HG03108 (cell line): Measurements from ENCODE around the gene CEP170.
"Not testable (repeated sequence)": the region's sequence is repeated elsewhere in the genome, so short reads cannot be mapped to it uniquely, and the experiment has no call there.

Source experiments
- ATAC-seq: cut with Tn5 transposase; IDR thresholded peaks from one replicate; pipeline ENCODE4 v1.9.1; 2021; ENCODE audit warnings: moderate library complexity; ENCODE audit not compliant: unreplicated experiment

The CEP170 gene

DNA sequence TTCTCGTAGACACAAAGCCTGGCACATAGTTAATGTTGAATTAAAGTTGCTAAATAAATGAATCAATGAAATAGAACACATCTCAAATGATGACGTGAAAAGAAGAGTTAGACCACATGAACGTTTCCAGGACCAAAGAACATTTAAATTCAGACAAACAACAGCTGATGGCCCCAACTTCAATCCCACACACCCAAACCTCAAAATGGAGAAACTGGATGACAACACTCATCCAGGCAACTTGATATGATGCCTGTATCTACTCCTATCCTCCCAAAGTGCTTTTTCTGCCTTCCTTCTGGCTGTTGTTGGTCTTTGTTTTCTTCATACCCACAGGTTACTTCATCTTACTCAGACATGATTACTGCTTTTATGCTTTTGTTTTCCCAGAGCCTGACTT lies 71.9 kb downstream of the CEP170 start:
- ATAC-seq, result not testable (repeated sequence)

DNA sequence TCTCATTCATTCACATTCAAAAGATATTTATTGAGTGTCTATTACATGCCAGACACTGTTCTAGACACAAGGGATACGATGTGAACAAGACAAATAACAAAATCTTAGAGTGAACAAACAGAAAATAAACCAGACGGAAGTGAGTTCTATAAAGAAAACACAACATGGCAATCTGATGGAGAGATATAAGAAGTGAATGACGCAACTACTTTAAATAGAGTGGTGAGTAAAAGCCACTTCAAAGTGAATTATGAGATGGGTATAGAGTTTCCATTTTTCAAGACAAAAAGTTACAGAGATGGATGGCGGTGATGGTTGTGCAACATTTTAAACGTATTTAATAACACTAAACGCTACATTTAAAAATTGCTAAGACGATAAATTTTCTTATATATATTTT lies 75.4 kb downstream of the CEP170 start:
- ATAC-seq, result no peak

DNA sequence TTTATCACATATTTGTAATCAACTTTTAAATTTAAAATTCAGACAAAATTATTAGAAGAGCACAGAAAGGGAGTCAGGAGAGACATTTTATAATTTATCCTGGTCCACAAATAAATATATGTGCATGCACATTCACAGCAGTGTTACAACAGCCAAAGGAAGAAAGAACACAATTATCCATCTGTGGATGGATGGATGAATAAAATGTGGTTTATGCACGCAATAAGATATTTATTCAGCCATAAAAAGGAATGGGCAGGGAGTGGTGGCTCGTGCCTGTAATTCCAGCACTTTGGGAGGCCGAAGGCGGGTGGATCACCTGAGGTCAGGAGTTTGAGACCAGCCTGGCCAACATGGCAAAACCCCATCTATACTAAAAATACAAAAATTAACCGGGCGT lies 77.3 kb downstream of the CEP170 start:
- ATAC-seq, result not testable (repeated sequence)

DNA sequence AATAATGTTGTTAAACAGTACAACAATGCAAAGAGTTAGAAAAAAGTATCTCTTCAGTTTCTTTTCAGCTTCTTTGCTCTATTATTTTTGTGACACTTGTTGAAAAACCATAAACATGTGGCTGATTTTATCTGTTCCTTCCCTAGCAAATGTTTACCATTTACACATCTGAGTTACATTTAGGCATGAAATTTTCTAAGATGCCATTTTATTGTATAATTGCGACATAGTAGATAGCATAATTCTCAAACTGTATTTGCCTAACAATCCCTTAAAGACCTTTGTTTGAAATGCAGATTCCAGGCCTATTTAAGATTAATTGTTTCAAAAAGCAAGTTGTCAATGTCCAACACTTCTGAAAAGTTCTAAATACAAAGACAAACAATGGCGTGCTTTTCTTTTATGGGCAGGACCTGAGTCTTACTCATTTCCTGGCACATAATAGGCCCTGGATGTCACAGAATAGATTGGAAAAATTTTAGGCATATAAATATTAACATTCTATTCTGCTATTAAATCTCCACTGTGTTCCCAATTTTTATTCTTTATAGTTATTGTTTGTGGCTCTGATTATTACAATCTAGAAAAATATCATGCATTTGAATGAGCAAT lies 81.2 kb downstream of the CEP170 start:
- not testable (repeated sequence) for ATAC-seq

DNA sequence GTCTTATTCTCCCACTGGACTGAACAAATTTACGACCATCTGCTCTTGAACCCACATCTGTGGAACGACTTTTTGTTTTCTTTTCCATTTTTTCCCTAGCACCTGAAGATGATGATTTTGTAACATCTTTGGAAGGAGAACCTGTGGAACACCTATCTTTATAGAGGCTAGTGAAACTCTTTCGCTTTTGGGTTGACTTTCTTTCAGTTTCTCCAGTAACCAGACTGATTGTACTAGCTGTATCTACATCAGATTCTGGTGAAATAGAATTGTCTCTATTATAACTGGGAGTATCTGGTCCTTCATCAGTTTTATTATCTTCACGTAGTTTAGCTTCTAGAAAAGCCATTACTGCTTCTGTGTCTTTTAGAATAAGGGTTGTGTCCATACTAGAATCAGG lies 90.2 kb downstream of the CEP170 start:
- ATAC-seq, result not testable (repeated sequence)

DNA sequence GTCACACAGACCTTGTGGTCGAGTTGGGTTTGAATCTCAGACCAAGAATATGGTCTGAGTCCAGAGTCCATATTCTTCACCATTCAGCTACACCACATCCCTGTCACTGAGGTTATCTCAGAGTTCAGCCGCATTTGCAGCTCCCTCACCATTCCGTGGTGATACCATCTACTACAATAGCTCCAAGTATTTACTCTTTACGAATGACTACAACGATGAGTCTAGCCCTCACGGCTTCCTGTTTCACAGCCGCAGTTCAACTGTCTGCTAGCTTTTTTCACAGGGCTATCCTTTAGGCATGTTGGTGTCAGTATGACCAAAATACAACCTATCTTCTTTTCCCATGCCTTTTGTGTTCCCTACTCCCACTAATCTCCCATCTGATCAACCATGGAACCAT lies 104.2 kb downstream of the CEP170 start:
- ATAC-seq, result not testable (repeated sequence)

DNA sequence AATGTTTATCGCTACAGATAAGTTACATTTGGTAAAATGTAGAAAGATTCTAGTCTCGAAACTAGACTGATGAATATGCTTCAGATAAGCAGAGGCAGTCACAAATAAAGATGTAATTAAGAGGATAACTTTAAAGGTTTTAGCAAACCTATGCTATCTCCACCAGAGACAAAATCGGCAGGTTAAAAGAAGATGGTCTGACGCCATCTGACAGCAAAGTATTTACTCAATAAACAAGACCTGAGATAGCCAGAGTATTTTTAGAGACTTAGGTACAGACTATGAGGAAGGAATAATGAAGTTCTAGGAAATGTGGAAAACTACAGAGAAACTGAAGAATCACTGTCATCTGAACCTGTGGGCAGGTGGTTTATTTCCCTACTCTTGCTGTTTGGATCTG lies 106.0 kb downstream of the CEP170 start:
- not testable (repeated sequence) for ATAC-seq

DNA sequence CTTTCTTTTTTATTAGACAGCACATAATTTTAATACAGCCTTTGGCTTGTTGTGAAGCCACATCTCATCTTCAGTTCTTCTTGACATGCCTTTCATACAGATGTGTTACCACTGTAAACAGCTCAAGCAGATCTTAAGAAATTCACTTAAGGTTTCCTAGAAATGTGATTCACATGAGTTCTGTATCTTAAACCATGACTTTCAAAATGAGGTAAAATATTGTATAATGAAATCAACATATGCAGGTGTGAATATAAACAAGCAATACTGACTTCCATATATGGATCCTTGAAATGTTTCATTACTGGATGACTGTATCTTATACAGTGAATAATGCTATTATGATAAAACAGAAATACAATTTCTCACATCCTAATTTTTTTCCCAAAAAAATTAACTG lies 107.7 kb downstream of the CEP170 start:
- not testable (repeated sequence) for ATAC-seq

DNA sequence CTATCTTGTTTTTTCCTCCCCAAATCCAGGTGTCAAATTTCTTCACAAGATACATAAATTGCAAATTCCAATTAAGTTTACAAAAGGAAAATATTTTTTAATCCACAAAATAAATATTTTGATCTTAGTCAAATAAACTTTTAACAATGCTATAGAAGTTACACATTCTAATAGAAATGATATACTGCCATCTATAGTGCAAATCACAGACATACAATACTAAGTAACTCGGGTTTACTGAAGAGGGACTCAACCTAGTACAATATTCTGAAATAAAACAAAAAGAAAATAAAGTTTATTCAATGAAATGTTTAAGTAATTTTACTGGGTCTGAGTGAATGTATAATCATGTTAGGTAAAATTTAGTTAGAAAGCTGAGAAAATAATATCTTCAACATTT lies 114.6 kb downstream of the CEP170 start:
- not testable (repeated sequence) for ATAC-seq

DNA sequence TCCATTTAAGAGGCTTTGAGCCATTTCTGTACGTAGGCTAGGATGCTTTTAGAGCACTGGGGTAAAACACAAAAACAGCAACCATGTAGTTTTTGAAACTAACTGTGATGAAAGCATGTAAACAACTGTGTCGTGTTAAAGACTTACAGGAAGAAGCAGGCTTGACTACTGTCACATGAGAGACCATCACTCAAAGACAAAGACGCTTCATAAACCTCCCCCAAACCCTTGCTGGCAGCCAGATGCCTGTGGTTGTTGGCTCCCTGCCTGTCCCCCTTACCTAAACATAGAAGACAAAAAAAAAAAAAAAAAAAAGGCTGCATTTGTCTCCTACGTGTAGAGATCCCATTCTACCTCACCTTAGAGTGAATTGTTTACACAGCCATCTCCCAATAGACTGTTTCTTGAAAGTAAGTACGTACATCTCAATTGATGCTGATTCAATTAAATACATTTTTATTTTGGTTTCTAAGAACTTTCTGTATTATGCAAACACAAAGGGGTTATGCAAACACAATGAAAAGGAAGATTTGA lies 132.1 kb downstream of the CEP170 start:
- ATAC-seq, result not testable (repeated sequence)

DNA sequence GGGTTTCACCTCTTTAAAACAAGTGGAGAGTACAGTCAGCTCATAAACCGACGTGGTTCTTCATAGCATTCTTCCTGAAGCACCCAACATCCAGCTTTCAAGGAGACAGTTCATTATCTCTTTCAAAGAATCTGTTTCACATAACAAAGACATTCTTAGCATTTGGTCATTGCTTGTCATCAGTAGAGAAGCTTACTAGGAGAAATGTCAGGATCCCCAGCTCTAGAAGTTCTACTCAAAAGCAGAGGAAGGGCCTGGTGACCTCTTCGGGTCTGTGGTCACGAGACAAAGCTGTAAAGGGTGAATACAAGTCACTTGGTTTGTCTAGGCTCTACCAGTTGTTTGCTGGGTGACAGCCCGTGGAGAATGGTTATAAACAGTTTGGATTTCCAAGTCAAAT lies 133.1 kb downstream of the CEP170 start:
- not testable (repeated sequence) for ATAC-seq

DNA sequence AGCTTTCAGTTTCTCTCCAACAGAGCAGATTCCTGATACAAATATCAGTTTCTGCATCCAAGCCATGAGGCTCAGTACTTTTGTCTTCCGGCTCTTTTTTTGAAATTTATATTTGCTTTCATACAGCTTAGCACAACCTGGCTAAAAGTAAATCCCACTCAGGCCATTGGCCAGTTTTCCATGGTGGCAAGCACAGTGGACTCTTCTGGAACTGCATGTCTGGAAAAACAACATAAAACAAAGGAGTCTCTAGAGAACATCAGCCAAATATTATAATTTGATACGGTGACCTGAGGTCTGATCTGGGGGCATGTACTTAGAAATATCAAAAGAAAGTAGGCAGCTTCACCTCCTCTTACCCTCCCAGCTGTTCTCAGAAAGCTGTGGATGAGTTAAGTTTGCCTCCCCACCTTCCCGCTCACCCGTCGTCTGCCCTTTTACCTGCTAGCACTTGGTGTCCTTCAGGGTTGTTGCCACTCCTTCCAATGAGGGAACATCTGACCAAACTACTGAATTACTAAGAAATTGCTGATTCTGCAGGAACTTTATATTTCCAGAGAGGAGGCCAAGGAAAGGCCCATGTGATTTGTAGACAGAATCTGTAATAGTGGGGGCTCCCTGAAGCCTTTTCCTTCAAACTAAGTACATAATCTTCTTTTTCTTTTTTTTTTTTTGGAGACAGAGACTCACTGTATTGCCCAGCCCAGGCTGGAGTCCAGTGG lies 136.3 kb downstream of the CEP170 start:
- not testable (repeated sequence) for ATAC-seq

DNA sequence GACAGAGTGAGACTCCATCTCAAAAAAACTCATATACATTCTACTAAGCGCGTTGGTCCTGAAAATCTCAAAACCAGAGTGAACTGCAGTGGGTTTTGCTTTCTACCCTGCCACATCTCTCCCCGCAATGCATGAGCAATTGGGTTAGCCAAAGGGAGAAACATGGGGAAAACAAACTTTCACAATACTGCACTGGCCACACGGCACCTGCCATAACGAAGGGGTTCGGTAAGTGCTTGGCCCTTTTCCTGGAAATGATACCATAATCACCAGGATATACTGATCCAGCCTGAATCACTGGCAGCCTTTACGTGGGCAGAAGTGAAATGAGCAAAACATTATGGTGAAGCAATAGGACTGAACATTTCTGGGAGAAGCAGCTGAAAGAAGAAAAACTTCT lies 138.9 kb downstream of the CEP170 start:
- not testable (repeated sequence) for ATAC-seq

DNA sequence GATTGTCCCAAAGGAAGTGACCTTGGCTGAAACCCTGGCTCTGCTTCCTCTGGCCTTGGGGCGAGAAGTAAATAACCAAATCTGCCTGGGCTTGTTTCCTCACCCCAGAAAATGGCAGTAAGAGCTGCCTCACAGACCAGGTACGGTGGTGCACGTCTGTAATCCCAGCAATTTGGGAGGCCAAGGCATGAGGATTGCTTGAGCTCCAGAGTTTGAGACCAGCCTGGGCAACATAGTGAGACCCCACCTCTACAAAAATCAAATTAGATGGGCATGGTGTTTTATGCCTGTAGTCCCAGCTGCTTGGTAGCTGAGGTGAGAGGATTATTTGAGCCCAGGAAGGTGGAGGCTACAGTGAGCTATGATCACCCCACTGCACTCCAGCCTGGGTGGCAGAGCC lies 140.3 kb downstream of the CEP170 start:
- not testable (repeated sequence) for ATAC-seq

DNA sequence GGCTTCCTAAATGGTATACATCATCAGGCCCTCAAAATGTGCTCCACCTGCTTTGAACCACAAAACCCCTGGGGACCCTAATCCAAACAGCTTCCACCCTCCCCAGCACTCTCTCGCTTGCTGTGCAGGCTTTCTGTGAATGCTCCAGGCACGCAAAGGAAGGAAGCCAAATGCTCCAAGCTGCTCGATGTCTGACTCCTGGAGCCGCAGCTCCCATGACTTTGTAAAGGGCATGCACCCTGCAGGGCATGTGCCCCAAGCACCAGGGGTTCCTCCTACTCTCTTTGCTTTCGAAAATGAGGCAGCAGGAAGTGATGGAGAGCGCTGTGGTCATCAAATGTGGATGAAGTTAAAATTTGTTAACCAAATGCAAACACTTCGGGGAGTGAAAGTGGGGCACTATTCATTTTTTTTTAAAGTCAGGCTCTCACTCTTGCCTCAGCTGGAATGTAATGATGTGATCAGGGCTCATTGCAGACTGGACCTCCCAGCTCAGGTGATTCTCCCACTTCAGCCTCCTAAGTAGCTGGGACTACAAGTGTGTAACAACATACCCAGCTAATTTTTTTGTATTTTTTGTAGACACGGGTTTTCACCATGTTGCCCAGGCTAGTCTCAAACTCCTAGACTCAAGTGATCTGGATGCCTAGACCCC lies 140.9 kb downstream of the CEP170 start:
- ATAC-seq, result peak; percentile 94

DNA sequence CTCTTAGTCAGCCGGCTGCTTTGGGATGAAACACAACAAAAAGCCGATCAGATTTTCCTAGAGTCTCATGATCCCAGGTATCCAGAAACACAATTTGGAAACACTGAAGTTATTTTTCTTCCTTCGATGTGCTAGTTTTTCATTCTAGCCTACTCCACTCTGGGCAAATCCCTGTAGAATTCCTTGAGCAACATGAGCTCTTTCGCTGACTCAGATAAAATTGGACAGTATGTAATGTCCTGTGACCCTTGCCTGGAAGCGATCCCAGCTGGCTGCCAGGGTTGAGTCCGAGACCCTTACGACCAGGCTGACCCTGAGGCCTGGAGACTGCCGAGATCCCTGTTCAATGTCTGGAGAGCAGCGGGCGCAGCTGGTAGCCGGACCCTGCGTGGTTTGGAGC lies 147.9 kb downstream of the CEP170 start:
- not testable (repeated sequence) for ATAC-seq

DNA sequence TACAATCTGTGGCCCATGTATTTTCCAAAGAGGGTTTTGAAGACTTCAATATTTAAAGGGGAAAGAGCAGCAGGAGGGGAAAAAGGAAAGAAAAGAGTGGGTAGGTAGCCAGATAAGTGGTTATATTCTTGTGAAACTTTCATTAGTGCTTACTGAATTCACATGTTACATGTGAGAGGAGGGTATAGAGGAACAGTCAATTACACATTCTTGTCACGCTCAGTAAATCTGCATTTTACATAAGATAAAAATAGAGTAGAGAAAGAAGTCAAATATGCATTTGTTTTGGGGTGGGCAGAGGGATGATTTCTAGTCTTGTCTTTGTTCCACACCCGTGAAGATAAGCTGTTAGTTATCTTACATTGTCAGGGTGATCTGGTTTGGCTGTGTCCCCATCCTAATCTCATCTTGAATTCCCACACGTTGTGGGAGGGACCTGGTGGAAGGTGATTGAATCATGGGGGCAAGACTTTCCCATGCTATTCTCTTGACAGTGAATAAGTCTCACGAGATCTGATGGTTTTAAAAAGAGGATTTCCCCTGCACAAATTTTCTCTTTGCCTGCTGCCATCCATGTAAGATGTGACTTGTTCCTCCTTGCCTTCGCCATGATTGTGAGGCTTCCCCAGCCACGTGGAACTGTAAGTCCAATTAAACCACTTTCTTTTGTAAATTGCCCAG lies 149.3 kb downstream of the CEP170 start:
- not testable (repeated sequence) for ATAC-seq

DNA sequence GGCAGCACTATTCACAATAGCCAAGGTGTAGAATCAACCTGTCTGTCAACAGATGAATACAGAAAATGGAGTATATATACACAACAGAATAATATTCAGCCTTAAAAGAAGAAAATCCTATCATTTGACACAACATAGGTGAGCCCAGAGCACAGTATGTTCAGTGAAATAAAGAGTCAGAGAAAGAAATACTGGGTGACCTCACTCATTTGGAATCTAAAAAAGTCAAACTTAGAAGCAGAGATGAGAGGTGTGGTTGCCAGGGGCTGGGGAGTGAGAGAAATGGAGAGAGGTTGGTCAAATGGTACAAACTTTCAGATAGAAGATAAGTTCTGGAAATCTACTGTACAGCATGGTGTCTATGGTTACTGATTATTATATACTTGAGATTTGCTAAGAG lies 150.0 kb downstream of the CEP170 start:
- ATAC-seq, result not testable (repeated sequence)

DNA sequence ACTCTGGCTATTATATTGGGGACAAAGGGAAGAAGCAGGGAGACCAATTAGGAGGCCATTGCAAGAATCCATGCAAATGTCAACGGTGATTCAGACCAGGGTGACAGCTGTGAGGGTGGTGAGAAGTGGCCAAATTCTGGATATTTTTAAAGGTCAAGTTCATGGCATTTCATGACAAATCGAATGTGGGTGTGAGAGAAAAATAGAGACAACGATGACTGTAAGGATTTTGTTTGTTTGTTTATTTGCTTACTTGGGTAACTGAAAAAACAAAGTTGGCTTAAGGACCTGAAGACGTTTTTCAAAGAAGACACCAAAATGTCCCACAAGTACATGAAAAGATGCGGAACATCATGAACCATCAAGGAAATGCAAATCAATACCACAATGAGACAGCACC lies 150.6 kb downstream of the CEP170 start:
- ATAC-seq, result not testable (repeated sequence)

DNA sequence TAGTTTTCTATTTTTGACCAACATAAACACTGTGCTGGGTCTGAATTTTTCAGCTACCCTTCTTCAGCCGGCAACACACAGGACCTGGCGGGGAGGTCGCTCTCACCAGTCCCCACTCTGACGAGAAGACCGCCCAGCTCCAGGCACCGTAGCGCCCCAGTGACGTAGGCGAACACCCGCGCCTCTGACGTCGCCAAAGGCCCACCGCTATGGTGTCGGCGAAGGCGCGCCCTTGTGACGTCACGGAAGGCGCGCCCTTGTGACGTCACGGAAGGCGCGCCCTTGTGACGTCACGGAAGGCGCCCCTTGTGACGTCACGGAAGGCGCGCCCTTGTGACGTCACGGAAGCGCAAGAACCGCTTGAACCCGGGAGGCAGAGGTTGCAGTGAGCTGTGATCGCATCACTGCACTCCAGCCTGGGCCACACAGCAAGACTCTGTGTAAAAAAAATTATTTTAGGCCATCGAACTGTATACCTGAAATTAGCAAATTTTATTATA lies 153.5 kb downstream of the CEP170 start:
- not testable (repeated sequence) for ATAC-seq

DNA sequence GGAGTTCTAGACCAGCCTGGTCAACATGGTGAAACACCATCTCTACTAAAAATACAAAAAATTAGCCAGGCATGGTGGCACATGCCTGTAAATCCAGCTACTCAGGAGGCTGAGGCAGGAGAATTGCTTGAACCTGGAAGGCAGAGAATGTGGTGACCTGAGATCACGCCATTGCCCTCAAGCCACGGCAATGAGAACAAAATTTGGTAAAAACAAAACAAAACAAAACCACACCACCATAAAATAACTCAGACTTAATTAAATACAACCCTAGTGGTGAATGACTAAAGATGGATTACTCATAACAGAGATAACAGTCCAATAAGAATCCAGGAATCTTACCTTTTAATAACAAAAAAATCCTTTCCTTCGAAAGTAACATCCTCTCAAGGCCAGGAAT lies 167.7 kb downstream of the CEP170 start:
- not testable (repeated sequence) for ATAC-seq
